Measurements from ENCODE around the gene TLX2. TPM values are rescaled to one million over a fixed set of nuclear protein-coding genes. Genes with fewer than 3 reads are reported as not detected.

The TLX2 gene
- total and polyA plus RNA-seq, 2 of the 8 experiments (the other 6 are each of a cell fraction or from before 2014, with no cell fraction given), result 0.06 to 0.17 TPM

DNA sequence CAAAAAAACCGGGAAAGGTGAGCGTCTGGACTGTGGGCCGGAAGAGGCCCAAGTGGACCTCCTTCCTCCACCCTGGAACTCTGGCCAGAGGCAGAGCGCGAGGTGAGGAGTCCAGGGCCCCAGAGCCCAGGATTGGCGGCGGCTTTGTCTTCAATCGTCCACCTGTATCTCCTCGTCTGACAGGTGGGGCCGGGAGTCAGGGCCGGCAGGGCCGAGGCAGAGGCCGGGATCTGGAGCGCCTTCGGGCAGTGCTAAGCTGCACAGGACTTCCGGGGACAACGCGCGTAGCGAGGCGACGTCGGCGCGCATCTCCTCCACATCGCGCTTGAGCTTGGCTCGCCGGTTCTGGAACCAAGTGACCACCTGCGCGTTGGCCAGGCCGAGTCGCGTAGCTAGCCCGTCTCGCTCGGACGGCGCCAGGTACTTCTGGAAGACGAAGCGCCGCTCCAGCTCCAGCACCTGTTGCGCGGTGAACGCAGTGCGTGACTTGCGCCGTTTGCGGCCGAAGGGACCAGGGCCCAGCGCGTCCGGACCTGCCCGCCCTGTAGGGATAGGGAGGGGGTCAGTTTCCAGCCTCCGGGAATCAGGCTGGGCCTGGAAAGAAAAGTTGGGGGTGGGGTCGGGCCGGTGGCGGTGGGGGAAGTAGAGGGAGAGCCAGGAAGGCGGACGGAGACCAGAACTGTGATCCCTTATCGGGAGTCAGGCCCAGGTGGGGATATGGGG, 16.3 kb upstream of the TLX2 start (continued):
- TF ChIP-seq ZNF274 (IDR thresholded peaks at IDR 0.05; ENCODE audit: borderline replicate concordance, extremely low read depth, low read length) (no peak), KDM5A (IDR thresholded peaks at IDR 0.05; ENCODE audit: low read length) (no peak), E2F6 (IDR thresholded peaks at IDR 0.05) (peak; percentile 75), USF2 (IDR thresholded peaks at IDR 0.05; ENCODE audit: low read length) (no peak), BRCA1 (IDR thresholded peaks at IDR 0.05; ENCODE audit: low read depth, low read length) (no peak), SAP30 (IDR thresholded peaks at IDR 0.05; ENCODE audit: insufficient read depth, insufficient replicate concordance, low read length) (no peak), PHF8 (conservative IDR thresholded peaks at IDR 0.05; ENCODE audit: low read depth, low read length) (no peak)
- TF ChIP-seq, protein P1, sequence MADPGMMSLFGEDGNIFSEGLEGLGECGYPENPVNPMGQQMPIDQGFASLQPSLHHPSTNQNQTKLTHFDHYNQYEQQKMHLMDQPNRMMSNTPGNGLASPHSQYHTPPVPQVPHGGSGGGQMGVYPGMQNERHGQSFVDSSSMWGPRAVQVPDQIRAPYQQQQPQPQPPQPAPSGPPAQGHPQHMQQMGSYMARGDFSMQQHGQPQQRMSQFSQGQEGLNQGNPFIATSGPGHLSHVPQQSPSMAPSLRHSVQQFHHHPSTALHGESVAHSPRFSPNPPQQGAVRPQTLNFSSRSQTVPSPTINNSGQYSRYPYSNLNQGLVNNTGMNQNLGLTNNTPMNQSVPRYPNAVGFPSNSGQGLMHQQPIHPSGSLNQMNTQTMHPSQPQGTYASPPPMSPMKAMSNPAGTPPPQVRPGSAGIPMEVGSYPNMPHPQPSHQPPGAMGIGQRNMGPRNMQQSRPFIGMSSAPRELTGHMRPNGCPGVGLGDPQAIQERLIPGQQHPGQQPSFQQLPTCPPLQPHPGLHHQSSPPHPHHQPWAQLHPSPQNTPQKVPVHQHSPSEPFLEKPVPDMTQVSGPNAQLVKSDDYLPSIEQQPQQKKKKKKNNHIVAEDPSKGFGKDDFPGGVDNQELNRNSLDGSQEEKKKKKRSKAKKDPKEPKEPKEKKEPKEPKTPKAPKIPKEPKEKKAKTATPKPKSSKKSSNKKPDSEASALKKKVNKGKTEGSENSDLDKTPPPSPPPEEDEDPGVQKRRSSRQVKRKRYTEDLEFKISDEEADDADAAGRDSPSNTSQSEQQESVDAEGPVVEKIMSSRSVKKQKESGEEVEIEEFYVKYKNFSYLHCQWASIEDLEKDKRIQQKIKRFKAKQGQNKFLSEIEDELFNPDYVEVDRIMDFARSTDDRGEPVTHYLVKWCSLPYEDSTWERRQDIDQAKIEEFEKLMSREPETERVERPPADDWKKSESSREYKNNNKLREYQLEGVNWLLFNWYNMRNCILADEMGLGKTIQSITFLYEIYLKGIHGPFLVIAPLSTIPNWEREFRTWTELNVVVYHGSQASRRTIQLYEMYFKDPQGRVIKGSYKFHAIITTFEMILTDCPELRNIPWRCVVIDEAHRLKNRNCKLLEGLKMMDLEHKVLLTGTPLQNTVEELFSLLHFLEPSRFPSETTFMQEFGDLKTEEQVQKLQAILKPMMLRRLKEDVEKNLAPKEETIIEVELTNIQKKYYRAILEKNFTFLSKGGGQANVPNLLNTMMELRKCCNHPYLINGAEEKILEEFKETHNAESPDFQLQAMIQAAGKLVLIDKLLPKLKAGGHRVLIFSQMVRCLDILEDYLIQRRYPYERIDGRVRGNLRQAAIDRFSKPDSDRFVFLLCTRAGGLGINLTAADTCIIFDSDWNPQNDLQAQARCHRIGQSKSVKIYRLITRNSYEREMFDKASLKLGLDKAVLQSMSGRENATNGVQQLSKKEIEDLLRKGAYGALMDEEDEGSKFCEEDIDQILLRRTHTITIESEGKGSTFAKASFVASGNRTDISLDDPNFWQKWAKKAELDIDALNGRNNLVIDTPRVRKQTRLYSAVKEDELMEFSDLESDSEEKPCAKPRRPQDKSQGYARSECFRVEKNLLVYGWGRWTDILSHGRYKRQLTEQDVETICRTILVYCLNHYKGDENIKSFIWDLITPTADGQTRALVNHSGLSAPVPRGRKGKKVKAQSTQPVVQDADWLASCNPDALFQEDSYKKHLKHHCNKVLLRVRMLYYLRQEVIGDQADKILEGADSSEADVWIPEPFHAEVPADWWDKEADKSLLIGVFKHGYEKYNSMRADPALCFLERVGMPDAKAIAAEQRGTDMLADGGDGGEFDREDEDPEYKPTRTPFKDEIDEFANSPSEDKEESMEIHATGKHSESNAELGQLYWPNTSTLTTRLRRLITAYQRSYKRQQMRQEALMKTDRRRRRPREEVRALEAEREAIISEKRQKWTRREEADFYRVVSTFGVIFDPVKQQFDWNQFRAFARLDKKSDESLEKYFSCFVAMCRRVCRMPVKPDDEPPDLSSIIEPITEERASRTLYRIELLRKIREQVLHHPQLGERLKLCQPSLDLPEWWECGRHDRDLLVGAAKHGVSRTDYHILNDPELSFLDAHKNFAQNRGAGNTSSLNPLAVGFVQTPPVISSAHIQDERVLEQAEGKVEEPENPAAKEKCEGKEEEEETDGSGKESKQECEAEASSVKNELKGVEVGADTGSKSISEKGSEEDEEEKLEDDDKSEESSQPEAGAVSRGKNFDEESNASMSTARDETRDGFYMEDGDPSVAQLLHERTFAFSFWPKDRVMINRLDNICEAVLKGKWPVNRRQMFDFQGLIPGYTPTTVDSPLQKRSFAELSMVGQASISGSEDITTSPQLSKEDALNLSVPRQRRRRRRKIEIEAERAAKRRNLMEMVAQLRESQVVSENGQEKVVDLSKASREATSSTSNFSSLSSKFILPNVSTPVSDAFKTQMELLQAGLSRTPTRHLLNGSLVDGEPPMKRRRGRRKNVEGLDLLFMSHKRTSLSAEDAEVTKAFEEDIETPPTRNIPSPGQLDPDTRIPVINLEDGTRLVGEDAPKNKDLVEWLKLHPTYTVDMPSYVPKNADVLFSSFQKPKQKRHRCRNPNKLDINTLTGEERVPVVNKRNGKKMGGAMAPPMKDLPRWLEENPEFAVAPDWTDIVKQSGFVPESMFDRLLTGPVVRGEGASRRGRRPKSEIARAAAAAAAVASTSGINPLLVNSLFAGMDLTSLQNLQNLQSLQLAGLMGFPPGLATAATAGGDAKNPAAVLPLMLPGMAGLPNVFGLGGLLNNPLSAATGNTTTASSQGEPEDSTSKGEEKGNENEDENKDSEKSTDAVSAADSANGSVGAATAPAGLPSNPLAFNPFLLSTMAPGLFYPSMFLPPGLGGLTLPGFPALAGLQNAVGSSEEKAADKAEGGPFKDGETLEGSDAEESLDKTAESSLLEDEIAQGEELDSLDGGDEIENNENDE (IDR thresholded peaks at IDR 0.05; ENCODE audit: insufficient replicate concordance, low read length), result no peak

All from H1 (cell line).